ENCODE results near the gene NIPBL. TPM values are rescaled to one million over a fixed set of nuclear protein-coding genes. Genes with fewer than 3 reads are reported as not detected.
"Not testable (repeated sequence)": the region's sequence is repeated elsewhere in the genome, so short reads cannot be mapped to it uniquely, and the experiment has no call there.

Gene NIPBL
- total RNA-seq, 1 donor from 2014 or later, result 32.2 TPM

- no peak for TF ChIP-seq CTCF (IDR thresholded peaks at IDR 0.05)
- Mint-ChIP-seq H3K27ac (ENCODE audit: unreplicated experiment) (no peak overlapping the region), H3K4me1 (ENCODE audit: low read depth) (peaks cover 44% of the 10 kb centered on the region), H3K27me3 (ENCODE audit: low read depth) (no peaks in the 10 kb centered on the region), H3K4me3 (ENCODE audit: unreplicated experiment) (no peak overlapping the region), H3K36me3 (ENCODE audit: low read depth) (peaks cover 4% of the 10 kb centered on the region), H3K9me3 (ENCODE audit: low read depth) (peaks cover 13% of the 10 kb centered on the region)
- no peak for DNase-seq (ENCODE audit: low spot score)
Observed at GRCh38 chr5:36899860-36900259, 23.3 kb downstream of the NIPBL start.

- Mint-ChIP-seq H3K4me1 (ENCODE audit: low read depth) (peaks cover 40% of the 10 kb centered on the region), H3K9me3 (ENCODE audit: low read depth) (peaks cover 13% of the 10 kb centered on the region), H3K4me3 (ENCODE audit: unreplicated experiment) (no peak overlapping the region), H3K27me3 (ENCODE audit: low read depth) (no peaks in the 10 kb centered on the region), H3K27ac (ENCODE audit: unreplicated experiment) (no peak overlapping the region), H3K36me3 (ENCODE audit: low read depth) (peaks cover 4% of the 10 kb centered on the region)
- no peak for TF ChIP-seq CTCF (IDR thresholded peaks at IDR 0.05)
- DNase-seq (ENCODE audit: low spot score), result no peak
Observed at GRCh38 chr5:36900283-36900682, 23.7 kb downstream of the NIPBL start.

- H3K4me3 Mint-ChIP-seq (ENCODE audit: unreplicated experiment); H3K27me3 Mint-ChIP-seq (ENCODE audit: low read depth); H3K36me3 Mint-ChIP-seq (ENCODE audit: low read depth); H3K27ac Mint-ChIP-seq (ENCODE audit: unreplicated experiment); DNase-seq (ENCODE audit: low spot score): not testable (repeated sequence)
- H3K9me3 Mint-ChIP-seq (ENCODE audit: low read depth), result peaks cover 13% of the 10 kb centered on the region
- peaks cover 36% of the 10 kb centered on the region for H3K4me1 Mint-ChIP-seq (ENCODE audit: low read depth)
Observed at GRCh38 chr5:36901077-36901476, 24.5 kb downstream of the NIPBL start.

- no peak for DNase-seq (ENCODE audit: low spot score)
- H3K4me3 Mint-ChIP-seq (ENCODE audit: unreplicated experiment), result no peak overlapping the region
- no peak for TF ChIP-seq CTCF (IDR thresholded peaks at IDR 0.05)
- H3K4me1 Mint-ChIP-seq (ENCODE audit: low read depth), result peaks cover 36% of the 10 kb centered on the region
- H3K9me3 Mint-ChIP-seq (ENCODE audit: low read depth), result peaks cover 13% of the 10 kb centered on the region
- H3K27ac Mint-ChIP-seq (ENCODE audit: unreplicated experiment), result no peak overlapping the region
- no peaks in the 10 kb centered on the region for H3K27me3 Mint-ChIP-seq (ENCODE audit: low read depth)
- H3K36me3 Mint-ChIP-seq (ENCODE audit: low read depth), result peaks cover 4% of the 10 kb centered on the region
Observed at GRCh38 chr5:36901856-36902255, 25.3 kb downstream of the NIPBL start.

GRCh38 chr5:36902353-36902752, 25.8 kb downstream of the NIPBL start:
- H3K4me3 Mint-ChIP-seq (ENCODE audit: unreplicated experiment), result no peak overlapping the region
- H3K9me3 Mint-ChIP-seq (ENCODE audit: low read depth), result peaks cover 13% of the 10 kb centered on the region
- H3K27me3 Mint-ChIP-seq (ENCODE audit: low read depth), result no peaks in the 10 kb centered on the region
- no peak for DNase-seq (ENCODE audit: low spot score)
- H3K27ac Mint-ChIP-seq (ENCODE audit: unreplicated experiment), result no peak overlapping the region
- peaks cover 33% of the 10 kb centered on the region for H3K4me1 Mint-ChIP-seq (ENCODE audit: low read depth)
- TF ChIP-seq CTCF (IDR thresholded peaks at IDR 0.05), result no peak
- peaks cover 4% of the 10 kb centered on the region for H3K36me3 Mint-ChIP-seq (ENCODE audit: low read depth)

- no peak for DNase-seq (ENCODE audit: low spot score)
- no peak overlapping the region for H3K4me3 Mint-ChIP-seq (ENCODE audit: unreplicated experiment)
- H3K27ac Mint-ChIP-seq (ENCODE audit: unreplicated experiment), result no peak overlapping the region
- H3K9me3 Mint-ChIP-seq (ENCODE audit: low read depth), result peaks cover 13% of the 10 kb centered on the region
- H3K27me3 Mint-ChIP-seq (ENCODE audit: low read depth), result no peaks in the 10 kb centered on the region
- no peak for TF ChIP-seq CTCF (IDR thresholded peaks at IDR 0.05)
- H3K4me1 Mint-ChIP-seq (ENCODE audit: low read depth), result peaks cover 33% of the 10 kb centered on the region
- peaks cover 4% of the 10 kb centered on the region for H3K36me3 Mint-ChIP-seq (ENCODE audit: low read depth)
Observed at GRCh38 chr5:36904677-36905076, 28.1 kb downstream of the NIPBL start.
